HG03575 (cell line): ENCODE measurements around the gene KLF7.

Experiments
- ATAC-seq: cut with Tn5 transposase; IDR thresholded peaks from one replicate; pipeline ENCODE4 v1.9.1; 2021; ENCODE audit not compliant: unreplicated experiment, insufficient number of reproducible peaks, low FRiP score; ENCODE audit errors: extremely low read depth

KLF7 gene

GRCh38 chr2:207165121-207166038, at the start of gene KLF7:
Gene KLF7 (minus strand): TSS chr2:207165948. CDS start chr2:207165568, 380 bp downstream.
- no peak for ATAC-seq

- no peak for ATAC-seq
Observed at GRCh38 chr2:207215308-207215707, 49.6 kb upstream of the KLF7 start.

GRCh38 chr2:207214446-207214845, 48.7 kb upstream of the KLF7 start:
- ATAC-seq, result no peak

DNA sequence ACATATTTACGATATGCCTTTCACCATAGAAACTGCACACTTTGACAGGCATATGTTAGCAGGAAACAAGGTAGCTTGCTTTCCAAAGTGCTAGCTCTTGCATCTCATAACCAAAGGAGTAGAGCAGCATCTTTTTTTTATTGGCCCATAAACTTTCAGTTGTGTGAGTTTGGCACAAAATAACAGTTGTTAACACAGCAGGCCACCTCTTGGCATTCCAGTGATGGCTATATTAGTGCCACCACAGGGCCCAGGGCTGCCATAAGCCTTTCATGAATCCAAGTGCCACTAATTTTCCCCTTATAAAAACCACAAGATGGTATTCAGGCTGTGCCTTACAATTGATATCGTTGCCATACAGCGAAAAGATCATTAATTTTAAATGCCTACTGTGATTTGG, 40.3 kb upstream of the KLF7 start:
- no peak for ATAC-seq

- ATAC-seq, result no peak
Observed at GRCh38 chr2:207205173-207205957, 39.6 kb upstream of the KLF7 start.

- ATAC-seq, result no peak
Observed at GRCh38 chr2:207203056-207203455, 37.3 kb upstream of the KLF7 start.

DNA sequence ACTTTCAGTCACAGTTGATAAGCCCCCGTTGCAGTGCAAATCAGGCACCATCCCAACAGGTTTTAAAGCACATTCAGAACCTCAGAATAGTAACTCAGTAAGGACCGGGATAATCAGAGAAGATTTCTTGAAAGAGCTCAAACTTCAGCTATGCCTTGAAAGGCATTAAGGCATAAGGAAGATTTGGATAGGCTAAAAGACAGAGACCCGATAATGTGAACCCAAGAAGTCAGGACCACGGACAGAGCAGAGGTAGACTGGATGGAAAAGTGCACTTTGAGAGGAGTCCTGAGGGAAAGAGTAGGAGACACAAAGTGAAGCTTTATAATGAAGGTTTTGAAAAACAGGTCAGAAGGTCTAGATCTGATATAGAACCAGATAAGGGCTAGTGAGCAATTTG, 36.9 kb upstream of the KLF7 start:
- no peak for ATAC-seq

DNA sequence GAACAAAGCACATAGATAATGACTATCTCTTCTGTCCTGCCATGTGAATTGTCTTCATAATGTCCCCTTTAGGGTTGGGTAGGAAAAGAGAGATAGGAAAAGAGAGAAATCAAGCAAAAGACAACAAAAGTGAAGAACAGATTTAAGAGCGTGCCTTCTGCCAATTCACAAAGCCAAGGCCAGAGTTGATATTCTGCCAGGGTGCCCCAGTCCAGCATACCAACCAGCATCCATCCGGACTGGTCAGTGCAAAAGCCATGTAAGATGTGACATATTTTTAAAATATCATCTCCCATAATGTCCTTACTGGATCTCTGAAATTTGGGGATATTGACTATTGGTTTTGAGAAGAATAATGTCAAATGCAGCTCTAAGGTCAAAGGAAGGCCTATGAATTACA, 35.7 kb upstream of the KLF7 start:
- ATAC-seq, result no peak

- ATAC-seq, result no peak
Observed at GRCh38 chr2:207200136-207200535, 34.4 kb upstream of the KLF7 start.

GRCh38 chr2:207194028-207194427, 28.3 kb upstream of the KLF7 start:
- no peak for ATAC-seq

DNA sequence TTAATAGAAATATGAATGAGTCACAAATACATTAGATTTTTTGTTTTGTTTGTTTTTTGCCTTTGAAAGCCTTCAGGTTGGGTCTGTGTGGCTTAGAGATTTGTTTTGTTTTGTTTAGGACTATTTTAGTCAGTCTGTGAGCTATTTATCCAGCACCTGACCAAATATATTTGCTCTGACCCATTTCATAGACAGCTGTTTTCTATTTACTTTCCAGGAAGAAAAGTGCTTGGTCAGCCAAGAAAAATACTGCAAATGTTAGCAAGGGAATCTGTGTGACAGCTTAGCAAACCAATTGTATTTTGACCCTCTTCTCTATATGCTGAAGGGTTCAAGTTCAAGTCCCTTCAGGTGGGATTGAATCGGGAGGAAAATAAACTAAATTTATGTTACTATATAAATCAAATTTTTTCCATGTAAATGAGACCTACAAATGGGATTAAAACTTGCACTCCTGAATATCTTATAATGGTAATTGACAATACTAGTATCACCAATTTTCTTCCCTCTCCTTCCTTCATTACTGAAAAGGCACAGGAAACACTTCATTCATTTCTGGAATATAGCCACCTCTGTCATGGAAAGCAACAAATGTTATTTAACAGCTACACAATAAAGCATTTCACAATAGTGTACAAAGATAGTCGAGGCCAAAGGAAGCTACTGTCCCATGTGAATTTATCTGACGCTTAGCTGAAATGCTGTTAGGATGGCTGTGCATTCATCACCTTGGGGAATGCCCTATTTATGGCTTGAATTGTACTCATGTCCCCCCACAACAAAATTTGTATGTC, 23.1 kb upstream of the KLF7 start:
- no peak for ATAC-seq

GRCh38 chr2:207185372-207185771, 19.6 kb upstream of the KLF7 start:
- no peak for ATAC-seq

DNA sequence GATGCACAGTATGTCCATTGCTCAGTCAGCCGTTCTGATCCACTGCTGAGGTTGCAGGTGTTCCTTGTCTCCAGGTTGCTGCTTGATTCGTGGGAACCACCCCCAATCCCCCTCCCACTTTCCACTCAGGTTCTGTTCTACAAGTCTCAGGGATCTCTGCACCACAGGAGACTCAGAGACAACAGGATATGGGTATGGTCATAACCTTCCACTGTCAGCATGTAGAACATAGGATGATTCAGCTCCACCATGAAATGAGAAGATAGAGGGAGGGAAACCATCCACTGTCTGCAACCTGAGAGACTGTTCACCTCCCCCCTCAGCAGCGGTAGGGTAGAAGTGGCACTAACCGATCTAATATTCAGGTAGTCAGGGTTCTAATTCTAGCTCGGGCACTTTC, 19.0 kb upstream of the KLF7 start:
- no peak for ATAC-seq

- ATAC-seq, result no peak
Observed at GRCh38 chr2:207184348-207184747, 18.6 kb upstream of the KLF7 start.

GRCh38 chr2:207183506-207183905, 17.8 kb upstream of the KLF7 start:
- no peak for ATAC-seq

- ATAC-seq, result no peak
Observed at GRCh38 chr2:207182911-207183310, 17.2 kb upstream of the KLF7 start.

DNA sequence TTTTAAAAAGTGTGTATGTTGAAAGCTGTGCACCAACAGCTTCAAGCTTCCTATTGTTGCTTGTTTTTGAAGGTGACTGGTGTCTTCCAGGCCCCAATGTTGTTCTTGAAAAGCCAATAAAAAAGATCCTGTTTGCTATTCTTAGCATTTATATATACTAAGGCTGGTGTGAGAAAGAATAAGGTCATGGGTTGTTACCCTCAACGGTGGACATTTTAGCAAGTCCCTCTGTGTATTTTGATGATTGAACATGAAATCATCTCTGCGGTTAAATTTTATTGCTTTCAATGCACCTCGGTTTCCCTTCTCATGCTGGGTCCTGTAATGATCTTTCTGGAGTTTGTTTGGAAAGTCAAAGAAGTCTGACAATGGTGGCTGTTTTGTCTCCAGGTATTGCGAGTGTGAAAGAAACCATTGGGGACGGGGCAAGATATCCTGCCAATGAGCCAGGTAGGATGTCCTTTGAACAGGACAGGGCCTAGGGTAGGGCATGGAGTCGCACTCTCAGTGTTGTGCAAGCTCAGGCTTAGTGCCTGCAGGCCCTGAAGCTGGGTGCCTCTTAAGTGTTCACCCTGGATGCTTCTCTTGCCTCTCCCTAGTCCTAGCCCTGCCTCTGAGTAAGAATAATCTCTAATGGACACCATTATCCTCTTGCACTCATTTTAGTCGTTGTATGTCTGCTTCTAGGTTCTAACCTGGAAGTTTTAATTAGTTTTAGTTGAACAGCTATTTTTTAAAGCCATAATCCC, 16.0 kb upstream of the KLF7 start:
- ATAC-seq, result no peak

DNA sequence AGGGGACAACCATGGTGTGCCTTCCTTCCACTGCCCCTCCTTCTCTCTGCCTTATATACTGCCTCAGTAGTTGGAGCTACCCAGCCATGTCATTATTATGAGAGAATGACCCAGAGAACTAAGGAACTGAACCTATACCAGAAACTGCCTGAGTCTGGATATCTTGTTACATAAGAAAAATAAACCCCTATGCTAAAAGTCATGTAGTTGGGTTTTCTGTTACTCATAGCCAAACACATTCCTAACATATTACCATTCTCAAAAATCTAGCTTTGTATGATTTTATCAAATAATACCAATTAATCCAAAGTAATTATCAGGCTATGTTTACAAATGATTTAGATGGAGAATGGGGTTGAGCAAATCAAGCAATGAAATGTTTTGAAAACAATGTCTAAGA, 15.0 kb upstream of the KLF7 start:
- ATAC-seq, result no peak

- ATAC-seq, result no peak
Observed at GRCh38 chr2:207176247-207176646, 10.5 kb upstream of the KLF7 start.
